K562 (cell line): Measurements from ENCODE around the gene PTRHD1. TPM values are rescaled to one million over a fixed set of nuclear protein-coding genes. Genes with fewer than 3 reads are reported as not detected.

Experiments
- CBX2 ChIP-seq: fragments of 200-600 bp; sonication (generic); IDR thresholded peaks from one replicate; pipeline ENCODE4 v1.6.1; 2012; ENCODE audit warnings: mild to moderate bottlenecking, low read length, inconsistent platforms; ENCODE audit not compliant: insufficient read depth, poor library complexity, severe bottlenecking
- ETS2 ChIP-seq: IDR thresholded peaks from 2 replicates; pipeline ENCODE4 v1.6.1; 2016; ENCODE audit warnings: borderline replicate concordance, missing genetic modification characterization, mild to moderate bottlenecking, moderate library complexity, missing compliant biosample characterization; ENCODE audit not compliant: poor library complexity, severe bottlenecking
- GATAD2B ChIP-seq: fragments of 450-650 bp; IDR thresholded peaks from 2 replicates; pipeline ENCODE4 v1.6.1; 2017; ENCODE audit warnings: mild to moderate bottlenecking, borderline replicate concordance
- MCM2 ChIP-seq: fragments of 450-650 bp; IDR thresholded peaks from 2 replicates; pipeline ENCODE4 v1.6.1; 2017; ENCODE audit warnings: low read depth, mild to moderate bottlenecking
- MTA1 ChIP-seq: fragments of 450-650 bp; IDR thresholded peaks from 2 replicates; pipeline ENCODE4 v1.6.1; 2017; ENCODE audit warnings: borderline replicate concordance
- MTF1 ChIP-seq: fragments of 250-450 bp; sonication (Bioruptor Pico); IDR thresholded peaks from 2 replicates; pipeline ENCODE4 v1.9.0; 2021; ENCODE audit warnings: moderate library complexity, mild to moderate bottlenecking, inconsistent platforms, borderline replicate concordance
- RCOR1 ChIP-seq, 2 experiments: IDR thresholded peaks; 2 replicates each; pipeline ENCODE4 v1.6.1; 2012; ENCODE audit warnings: low read depth in 2 of 2, low read length in 2 of 2, borderline replicate concordance in 1 of 2, improper control_type of control experiment in 1 of 2
- STAT5B ChIP-seq: fragments of 250-450 bp; sonication (Bioruptor Pico); IDR thresholded peaks from 2 replicates; pipeline ENCODE4 v1.8.0; 2021; ENCODE audit warnings: mild to moderate bottlenecking, inconsistent platforms
- TFAM ChIP-seq: fragments of 250-450 bp; sonication (Bioruptor Pico); conservative IDR thresholded peaks from 2 replicates; pipeline ENCODE4 v1.5.0; 2021; ENCODE audit warnings: mild to moderate bottlenecking, moderate library complexity
- polyA plus RNA-seq, 8 experiments: library from polyadenylated mRNA; depleted of rRNA in 4 of 8; stranded (reverse) in 5 of 8; unstranded in 3 of 8; fragments of >200 nt; fragmentation: Nextera tagmentation in 2 of 8; fragmentation: Illumina TruSeq in 1 of 8; extraction: Ambion mirVana in 2 of 8; extraction: Trizol in 1 of 8; gene quantifications; 2 replicates each; pipeline versions ENCODE4 v1.2.1 to v1.2.3, GENCODE V29; 2011 to 2014; ENCODE audit warnings: inconsistent platforms in 1 of 8, missing spikeins in 1 of 8
- total RNA-seq, 7 experiments: library from RNA; depleted of rRNA in 6 of 7; stranded (reverse); fragments of >200 nt in 6 of 7; fragmentation: Illumina TruSeq in 2 of 7; extraction: Trizol in 2 of 7; gene quantifications; 2 replicates each; pipeline versions ENCODE4 v1.2.1 to v1.2.3, GENCODE V29; 2011 to 2021; ENCODE audit warnings: low replicate concordance in 1 of 7
- TF ChIP-seq, protein P1 (sequence below): fragments of 250-450 bp; sonication (Bioruptor Pico); IDR thresholded peaks from 2 replicates; pipeline ENCODE4 v1.4.0; 2020

PTRHD1 gene
- total and polyA plus RNA-seq, 9 of the 15 experiments (the other 6 are each of a cell fraction or from before 2014, with no cell fraction given) = 15.8 to 83.2 (median 46.6) TPM

DNA sequence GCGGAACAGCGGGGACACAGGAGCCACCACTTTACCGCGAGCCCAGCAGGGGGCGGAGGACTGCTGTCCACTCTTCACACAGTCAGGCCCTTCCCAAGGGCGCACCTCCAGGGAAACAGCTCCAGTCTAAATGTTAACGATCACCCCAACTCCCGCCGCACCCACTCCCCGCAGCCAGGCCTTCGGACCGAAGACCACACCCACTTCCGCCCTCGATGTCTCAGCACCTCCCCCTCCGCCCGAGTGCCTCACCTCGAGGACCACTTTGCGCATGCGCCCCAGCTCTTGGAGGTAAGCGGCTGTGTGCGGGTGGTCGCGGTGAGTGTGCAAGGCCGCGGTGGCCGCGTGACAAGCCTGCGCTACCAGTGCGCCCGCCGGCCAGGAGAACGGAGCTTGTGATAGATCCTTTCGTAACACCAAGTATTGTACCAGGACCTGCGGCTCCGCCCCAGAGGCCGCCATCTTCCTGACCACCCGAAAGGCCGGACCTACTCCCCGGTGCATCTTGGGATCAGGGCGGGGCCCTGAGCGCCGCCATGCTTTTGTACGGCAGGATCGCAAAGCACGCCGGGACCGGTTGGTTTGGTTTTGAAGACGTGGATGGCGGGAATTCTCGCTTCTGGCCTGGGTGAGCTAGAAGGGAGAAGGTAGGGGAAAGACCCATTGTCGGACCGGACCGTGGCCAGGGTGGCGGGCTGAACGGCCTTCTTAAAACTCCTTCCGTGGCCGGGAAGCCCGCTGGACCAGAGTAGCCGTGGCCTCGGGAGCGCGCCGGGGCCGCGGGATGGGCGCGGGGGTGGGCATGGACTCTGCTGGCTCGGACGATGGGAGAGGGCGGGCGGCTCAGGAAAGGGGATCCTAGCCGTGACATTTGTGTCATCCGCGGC, at the start of gene PTRHD1, which contains the start of gene CENPO (continued):
- TF ChIP-seq, protein P1, sequence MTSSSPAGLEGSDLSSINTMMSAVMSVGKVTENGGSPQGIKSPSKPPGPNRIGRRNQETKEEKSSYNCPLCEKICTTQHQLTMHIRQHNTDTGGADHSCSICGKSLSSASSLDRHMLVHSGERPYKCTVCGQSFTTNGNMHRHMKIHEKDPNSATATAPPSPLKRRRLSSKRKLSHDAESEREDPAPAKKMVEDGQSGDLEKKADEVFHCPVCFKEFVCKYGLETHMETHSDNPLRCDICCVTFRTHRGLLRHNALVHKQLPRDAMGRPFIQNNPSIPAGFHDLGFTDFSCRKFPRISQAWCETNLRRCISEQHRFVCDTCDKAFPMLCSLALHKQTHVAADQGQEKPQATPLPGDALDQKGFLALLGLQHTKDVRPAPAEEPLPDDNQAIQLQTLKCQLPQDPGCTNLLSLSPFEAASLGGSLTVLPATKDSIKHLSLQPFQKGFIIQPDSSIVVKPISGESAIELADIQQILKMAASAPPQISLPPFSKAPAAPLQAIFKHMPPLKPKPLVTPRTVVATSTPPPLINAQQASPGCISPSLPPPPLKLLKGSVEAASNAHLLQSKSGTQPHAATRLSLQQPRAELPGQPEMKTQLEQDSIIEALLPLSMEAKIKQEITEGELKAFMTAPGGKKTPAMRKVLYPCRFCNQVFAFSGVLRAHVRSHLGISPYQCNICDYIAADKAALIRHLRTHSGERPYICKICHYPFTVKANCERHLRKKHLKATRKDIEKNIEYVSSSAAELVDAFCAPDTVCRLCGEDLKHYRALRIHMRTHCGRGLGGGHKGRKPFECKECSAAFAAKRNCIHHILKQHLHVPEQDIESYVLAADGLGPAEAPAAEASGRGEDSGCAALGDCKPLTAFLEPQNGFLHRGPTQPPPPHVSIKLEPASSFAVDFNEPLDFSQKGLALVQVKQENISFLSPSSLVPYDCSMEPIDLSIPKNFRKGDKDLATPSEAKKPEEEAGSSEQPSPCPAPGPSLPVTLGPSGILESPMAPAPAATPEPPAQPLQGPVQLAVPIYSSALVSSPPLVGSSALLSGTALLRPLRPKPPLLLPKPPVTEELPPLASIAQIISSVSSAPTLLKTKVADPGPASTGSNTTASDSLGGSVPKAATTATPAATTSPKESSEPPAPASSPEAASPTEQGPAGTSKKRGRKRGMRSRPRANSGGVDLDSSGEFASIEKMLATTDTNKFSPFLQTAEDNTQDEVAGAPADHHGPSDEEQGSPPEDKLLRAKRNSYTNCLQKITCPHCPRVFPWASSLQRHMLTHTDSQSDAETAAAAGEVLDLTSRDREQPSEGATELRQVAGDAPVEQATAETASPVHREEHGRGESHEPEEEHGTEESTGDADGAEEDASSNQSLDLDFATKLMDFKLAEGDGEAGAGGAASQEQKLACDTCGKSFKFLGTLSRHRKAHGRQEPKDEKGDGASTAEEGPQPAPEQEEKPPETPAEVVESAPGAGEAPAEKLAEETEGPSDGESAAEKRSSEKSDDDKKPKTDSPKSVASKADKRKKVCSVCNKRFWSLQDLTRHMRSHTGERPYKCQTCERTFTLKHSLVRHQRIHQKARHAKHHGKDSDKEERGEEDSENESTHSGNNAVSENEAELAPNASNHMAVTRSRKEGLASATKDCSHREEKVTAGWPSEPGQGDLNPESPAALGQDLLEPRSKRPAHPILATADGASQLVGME (CRISPR knock-in tag) = no peak
- TF ChIP-seq MTF1 (CRISPR knock-in tag) (no peak), TFAM (CRISPR knock-in tag) (no peak), RCOR1 (IDR thresholded peaks at IDR 0.05; ENCODE audit: borderline replicate concordance in 1 of 2, low read depth in 2 of 2, low read length in 2 of 2) (peak in 1 of 2 experiments; percentile 58; a peak in 1 of 4 replicates), CBX2 (no peak), MTA1 (peak; percentile 53; the same call in 1 of the 2 replicates), STAT5B (CRISPR knock-in tag) (no peak), MCM2 (no peak), GATAD2B (no peak; the same call in 1 of the 2 replicates), ETS2 (tag) (no peak)
